Measurements from ENCODE around the gene BEND3.
"Not testable (repeated sequence)": the region's sequence is repeated elsewhere in the genome, so short reads cannot be mapped to it uniquely, and the experiment has no call there.

Gene BEND3

DNA sequence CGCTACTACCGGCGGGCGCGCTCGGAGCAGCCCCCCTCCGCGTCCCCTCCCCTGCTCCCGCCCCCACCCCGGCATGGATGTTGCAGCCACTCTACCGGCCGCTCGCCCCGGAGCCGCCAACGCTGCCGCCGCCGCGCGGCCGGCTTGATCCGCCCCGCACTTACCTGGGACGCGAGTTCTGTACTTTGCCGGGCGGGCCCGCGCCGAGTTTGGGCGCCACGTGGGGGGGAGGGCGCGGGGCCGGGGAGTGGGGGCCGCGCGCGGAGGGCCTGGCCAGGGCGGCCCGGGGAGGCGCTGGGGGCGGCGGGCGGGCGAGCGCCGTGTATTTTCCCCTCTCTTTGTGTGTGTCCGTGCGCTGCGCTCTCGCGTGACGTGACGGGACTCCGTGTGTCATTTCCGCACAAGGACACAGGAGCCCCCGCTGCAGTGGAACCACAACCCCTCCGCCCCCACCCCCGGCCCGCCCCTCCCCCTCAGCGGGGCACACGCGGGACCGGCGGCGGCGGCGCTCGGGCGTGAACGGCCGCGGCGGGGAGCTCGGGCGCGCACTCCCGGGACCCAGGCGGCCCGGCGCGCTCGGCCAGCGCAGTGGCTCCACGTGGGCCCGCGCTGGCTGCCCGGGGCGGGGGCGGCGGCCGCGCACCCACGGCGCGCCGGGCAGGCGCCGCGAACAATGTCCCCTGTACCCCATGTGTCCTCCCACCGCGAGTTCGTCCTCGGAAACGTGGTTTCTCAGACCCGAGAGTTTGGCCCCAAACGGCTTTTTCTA is at the start of gene BEND3:
Gene BEND3 (minus strand): TSS at position 590 of the 769 bp plus-strand sequence. CDS start 16,230 bp downstream, outside the sequence.
- no peak for DNase-seq (ENCODE audit: low read depth)

DNA sequence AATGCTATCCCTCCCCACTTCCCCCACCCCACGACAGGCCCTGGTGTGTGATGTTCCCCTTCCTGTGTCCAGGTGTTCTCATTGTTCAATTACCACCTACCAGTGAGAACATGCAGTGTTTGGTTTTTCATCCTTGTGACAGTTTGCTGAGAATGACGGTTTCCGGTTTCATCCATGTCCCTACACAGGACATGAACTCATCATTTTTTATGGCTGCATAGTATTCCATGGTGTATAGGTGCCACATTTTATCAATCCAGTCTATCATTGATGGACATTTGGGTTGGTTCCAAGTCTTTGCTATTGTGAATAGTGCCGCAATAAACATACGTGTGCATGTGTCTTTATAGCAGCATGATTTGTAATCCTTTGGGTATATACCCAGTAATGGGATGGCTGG is 49.0 kb upstream of the BEND3 start:
- not testable (repeated sequence) for DNase-seq (ENCODE audit: low read depth)

DNA sequence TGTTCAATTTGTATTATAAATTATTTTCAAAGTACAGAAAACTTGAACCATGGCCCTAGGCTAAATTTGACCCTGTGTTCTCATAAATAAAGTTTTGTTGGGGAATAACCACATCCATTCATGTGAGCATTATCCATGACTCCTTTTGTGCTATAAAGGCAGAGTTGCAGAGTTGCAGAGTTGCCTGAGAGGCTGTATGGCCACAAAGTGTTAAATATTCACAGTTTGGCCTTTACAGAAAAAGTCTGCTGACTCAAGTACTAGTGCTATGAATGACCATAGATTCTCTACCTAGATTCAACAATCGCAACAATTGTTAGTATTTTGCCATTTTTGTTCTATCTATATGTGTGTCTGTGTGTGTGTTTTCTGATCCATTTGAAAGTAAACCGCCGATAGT is 46.2 kb upstream of the BEND3 start:
- DNase-seq (ENCODE audit: low read depth), result no peak

DNA sequence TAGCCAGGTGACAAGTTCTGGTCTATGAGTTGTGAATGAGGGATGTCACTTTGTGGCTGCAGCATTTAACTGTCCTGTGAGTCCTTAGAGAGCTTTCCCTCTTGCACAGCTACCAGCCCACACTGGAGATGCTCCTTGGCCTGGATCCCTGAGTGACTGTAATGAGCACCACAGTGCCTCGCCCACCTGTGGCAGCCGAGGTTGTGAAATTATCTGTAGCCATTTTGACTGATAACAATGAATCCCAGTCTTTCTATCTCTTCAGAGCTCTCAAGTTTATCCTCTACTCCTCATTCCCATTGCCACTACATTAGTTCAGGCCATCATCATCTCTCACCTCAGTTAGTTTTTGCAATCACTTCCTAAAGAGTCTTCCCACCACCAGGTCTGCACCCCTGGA is 41.3 kb upstream of the BEND3 start:
- DNase-seq (ENCODE audit: low read depth), result no peak

DNA sequence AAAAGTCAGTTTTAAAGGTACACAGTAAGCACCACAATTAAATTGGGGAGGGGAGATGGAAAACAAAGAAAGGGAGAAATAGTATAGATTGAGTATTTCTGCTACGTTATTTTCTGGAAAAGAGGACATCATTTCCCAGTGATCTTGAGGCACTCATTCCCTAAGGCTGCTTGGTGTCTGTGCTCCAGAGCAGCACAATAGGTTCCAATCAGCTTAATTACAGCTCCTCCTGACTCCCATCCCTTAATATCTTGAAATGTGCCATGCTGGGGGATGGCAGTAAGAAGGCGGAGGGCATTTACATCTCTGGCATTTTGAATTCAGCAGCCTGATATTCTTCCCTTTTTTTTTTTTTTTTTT is 39.5 kb upstream of the BEND3 start:
- no peak for DNase-seq (ENCODE audit: low read depth)

DNA sequence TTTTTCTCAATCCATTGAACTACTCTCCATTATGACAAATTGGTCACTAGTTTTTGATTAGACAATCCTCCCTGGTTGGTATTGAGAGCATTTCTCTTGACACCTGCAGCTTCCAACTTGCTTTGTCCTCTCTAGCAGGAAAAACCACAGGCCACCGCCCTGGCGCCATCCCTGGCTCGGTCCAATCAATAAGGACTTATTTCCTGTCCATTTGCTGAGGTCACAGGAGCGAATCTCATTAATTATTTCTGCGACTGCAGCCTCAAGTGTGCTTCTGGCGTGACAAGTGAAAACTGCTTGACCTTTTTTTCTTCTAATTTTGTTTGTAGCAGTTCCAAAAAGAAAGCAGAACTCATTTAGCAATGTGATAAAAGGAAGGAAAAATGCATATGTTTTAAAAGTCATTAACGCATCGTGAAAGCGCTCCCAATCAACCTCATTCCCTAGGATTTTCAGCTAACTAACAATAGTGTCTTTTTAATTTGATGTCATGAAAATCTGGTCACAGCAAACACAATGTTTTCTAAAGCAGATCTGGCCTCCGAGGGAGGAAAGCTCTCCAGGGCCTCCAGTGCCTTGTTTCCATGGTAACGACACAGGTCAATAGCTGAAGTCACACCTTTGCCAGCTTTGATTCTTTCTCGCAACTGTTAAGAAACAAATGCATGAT is 39.0 kb upstream of the BEND3 start:
- no peak for DNase-seq (ENCODE audit: low read depth)

DNA sequence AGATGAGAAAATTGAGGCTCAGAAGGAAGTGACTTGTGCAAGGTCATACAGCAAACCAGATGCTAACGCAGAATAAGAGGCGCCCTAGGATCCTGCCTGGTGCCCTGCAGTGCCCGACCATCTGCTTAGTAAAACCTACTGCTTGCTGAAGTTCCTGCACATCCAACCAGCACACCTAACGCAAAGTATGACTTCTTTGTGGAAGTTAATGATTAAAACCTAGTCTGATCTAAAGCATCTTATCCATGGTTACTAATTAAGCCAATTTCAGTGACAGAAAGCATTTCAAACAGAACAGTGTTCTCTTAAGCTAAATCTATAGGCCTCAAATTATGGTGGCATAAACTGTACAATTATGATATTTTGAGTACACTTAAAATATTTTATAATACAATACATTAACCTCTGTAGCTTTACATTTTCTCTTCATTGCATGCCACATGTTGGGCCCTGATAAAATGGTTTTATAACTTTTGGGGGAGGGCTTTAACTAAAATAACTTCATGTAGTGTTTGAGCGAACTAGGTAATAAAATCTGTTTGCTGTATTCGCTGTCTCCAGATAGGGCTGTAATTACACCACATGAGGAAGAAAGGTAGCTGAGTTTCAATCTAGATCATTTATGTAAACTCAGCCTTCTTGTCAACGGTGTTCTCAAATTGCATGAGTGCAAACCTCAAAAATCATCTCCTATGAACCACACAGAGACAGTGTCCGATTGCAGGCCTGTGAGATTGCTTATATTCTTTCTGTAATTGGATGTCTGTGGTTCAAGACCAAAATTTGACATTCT is 37.5 kb upstream of the BEND3 start:
- no peak for DNase-seq (ENCODE audit: low read depth)

DNA sequence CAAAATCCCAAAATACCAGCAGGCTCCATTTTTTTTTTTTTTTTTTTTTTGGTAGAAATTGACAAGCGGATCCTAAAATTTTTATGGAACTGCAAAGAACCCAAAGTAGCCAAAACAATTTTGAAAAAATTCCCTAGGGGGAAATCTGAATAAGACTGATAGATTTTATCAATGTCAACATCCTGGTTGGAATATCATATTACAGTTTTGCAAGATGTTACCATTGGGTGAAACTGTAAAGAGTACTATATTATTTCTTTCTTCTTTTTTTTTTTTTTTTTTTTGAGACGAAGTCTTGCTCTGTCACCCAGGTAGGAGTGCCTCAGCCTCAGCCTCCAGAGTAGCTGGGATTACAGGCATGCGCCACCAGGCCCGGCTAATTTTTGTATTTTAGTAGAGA is 29.4 kb upstream of the BEND3 start:
- no peak for DNase-seq (ENCODE audit: low read depth)

DNA sequence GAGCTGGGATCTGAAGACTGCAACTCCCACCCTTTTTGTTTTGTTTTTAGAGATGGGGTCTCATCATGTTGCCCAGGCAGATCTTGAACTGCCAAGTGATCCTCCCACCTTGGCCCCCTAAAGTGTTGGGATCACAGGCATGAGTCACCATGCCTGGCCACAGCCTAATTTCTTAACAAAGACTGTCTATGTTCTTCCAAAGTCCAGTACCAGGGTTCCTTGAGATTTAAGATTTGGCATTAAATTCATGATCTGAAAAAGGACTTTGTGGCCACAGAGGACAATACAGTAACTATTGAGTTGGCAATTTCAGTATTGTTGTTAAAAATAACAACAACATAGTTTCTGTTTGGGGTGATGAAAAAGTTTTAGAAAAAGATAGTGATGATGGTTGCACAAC is 28.7 kb upstream of the BEND3 start:
- no peak for DNase-seq (ENCODE audit: low read depth)

DNA sequence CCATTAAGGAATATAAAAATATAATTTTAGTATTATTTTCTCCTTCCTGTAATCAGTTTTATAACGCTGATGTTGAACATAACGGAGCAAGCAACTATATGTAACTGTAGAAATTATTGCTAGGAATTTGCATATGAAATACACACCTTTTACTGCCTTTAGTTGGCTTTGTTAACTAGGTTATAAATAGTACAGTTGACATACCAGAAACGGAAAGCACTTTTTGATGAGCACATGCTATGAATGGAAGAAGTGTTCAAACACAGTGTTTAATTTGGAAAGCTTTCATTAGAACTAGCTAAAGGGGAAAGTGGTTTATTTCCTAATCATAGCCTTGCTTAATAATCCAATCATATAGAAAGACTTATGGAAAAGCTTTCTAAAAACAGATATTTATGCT is 25.3 kb upstream of the BEND3 start:
- DNase-seq (ENCODE audit: low read depth), result no peak

DNA sequence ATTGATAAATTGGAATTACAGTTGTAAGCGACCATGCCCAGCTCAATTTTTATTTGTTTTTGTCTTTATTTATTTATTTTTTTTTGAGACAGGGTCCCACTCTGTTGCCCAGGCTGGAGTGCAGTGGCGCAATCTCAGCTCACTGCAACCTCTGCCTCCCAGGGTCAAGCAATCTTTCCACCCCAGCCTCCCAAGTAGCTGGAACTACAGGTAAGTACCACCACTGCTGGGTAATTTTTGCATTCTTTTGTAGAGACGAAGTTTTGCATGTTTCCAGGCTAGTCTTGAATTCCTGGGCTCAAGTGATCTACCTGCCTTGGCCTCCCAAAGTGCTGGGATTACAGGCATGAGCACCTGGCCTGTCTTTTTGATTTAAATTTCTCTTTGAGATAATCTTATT is 21.0 kb upstream of the BEND3 start:
- not testable (repeated sequence) for DNase-seq (ENCODE audit: low read depth)

DNA sequence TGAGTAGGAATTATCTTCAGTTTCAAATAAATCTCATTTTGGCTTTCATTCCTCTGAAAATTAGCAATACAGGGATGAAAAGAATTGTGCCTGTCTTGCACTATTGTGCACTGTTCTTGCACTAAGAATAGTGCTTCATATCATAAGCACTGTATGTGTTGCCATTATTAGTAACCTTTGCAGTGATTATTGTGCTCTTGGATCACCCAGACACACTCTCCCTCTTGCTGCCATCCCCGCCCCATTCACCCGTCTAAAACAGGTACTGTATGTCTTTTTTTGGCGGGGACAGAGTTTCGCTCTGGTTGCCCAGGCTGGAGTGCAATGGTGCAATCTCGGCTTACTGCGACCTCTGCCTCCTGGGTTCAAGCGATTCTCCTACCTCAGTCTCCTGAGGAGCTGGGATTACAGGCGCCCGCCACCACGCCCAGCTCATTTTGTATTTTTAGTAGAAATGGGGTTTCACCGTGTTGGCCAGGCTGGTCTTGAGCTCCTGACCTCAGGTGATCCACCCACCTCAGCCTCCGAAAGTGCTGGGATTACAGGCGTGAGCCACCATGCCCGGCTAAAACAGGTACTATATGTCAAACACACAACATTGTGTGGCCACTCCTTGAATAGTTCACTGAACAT is 19.8 kb upstream of the BEND3 start:
- DNase-seq (ENCODE audit: low read depth), result not testable (repeated sequence)

DNA sequence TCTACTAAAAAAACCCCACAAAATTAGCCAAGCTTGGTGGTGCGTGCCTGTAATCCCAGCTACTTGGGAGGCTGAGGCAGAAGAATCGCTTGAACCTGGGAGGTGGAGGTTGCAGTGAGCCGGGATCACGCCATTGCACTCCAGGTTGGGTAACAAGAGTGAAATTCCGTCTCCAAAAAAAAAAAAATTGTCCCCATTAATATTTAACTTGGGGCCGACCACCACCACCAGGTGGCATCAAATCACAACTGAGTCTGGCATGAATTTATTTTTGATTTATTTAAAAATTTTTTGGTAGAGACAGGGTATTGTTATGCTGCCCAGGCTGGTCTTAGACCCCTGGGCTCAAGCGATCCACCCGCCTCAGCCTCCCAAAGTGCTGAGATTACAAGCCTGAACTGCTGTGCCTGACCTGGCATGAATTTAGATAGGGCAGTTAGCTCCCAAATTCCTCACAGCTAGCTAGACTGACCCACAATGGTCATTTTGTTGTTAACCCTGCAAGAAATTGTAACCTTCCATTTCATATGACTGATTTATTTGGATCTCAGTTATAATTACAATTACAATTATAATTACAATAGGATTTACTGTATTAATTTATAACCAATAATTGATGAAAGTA is 17.1 kb upstream of the BEND3 start:
- no peak for DNase-seq (ENCODE audit: low read depth)

DNA sequence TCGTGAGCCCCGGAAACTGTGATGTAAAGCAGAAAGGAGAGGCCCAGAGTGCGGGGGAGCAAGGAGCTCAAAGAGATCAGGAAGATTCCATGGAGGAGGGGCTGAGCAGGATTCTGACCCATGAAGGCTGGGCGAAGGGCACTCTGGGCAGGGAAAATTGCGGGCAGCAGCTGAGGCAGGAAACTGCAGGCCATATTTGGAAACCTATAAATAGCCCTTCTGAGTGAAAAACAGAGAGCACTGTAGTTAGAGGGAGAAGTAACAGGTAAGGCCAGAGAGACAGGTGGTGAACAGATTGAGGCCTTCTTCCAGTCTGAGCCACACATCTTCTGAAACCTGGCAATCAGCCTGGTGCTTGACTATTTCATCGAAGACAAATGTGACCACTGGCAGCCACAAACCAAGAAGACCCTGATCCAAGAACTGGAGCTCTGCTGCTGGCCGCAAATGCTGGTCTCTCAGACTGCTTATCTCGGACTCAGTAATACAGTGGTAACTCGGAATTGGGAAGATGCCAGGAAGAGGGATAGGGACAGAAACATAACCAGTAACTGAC is 14.1 kb upstream of the BEND3 start:
- DNase-seq (ENCODE audit: low read depth), result no peak

DNA sequence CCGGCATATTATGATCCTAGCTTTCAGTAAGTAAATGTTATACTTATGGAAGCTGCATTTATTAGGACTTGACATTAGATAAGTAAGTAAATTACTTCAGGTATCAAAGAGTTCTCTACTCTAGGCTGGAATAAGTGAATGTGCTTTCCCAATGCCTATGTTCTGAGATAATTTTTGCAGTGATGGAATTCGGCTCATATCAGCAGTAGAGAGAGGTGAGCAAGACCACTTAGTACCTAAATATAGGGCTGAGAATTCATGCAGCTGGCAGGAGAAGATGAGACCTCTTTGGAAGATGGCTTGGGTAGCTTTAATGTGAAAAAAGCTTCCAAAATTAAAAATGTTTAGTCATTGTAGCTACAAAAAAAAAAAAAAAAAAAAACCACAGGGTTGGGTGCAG is 13.3 kb upstream of the BEND3 start:
- DNase-seq (ENCODE audit: low read depth), result no peak

DNA sequence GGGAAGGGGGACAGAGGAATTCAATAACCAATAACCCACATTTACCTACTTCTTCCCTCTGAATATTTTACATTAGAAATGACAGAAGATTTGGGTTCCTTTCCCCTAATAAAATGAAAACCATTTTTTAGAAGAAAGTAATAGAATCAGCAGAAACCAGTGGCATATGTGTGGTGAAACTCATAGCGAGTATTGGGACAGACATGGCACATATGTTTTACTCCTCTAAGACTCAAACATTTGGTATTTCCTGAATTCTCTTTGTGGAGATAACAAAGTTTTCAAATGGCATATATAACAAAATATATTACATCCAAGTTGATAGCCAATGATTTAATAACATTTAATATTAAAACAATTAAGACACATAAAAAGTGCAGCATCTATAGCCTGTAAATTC is 12.9 kb upstream of the BEND3 start:
- no peak for DNase-seq (ENCODE audit: low read depth)

DNA sequence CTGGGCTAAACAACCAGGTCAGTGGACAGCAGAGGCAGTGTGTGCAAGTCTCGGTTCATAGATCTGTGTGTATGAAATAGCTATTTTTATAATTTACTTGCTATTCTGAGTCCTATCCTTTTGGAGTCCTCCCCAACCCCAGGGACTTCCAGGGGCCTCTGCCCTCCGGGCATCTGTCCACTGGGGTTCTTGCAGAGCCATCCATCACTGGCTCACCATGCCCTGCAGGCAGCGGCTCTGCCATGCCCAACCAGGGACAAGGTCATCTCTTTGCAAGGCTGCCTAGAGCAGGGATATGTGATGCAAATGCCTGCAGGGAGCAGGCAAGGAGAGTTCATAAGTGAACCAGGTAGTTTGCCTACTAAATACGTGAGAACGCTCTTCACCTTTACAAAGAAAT is 10.5 kb upstream of the BEND3 start:
- no peak for DNase-seq (ENCODE audit: low read depth)

DNA sequence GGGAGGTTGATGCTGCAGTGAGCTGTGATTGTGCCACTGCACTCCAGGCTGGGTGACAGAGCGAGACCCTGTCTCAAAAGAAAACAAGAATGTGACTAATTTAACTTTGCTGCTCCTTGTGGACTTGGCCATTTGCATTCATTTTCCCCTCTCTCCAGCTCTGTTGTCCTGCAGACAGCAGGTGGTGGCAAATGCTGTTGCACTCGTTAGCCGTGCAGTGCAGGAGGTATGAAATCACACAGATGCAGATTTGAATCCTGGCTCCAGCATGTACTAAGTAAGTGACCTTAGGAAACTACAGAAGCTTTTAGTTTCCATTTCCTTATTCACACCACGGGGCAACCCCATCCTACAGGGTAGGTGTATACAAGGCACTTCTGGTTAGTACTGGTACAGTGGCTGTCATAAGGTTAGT is 9.6 kb upstream of the BEND3 start:
- DNase-seq (ENCODE audit: low read depth), result no peak

DNA sequence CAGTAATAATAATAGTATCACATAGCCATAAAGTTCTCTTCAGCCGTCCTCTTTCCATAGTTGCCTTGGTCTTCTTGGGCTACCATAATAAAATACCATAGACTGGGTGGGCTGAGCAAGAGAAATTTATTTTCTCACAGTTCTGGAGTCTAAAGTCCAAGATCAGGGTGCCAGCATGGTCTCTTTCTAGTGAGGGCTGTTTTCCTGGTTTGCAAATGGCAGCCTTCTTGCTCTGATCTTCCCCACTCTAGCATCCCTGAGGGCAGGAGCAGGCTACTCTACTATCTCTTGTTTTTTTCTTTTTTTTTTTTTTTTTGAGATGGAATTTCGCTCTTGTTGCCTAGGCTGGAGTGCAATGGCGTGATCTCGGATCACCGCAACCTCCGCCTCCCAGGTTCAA is 8.2 kb upstream of the BEND3 start:
- DNase-seq (ENCODE audit: low read depth), result no peak

DNA sequence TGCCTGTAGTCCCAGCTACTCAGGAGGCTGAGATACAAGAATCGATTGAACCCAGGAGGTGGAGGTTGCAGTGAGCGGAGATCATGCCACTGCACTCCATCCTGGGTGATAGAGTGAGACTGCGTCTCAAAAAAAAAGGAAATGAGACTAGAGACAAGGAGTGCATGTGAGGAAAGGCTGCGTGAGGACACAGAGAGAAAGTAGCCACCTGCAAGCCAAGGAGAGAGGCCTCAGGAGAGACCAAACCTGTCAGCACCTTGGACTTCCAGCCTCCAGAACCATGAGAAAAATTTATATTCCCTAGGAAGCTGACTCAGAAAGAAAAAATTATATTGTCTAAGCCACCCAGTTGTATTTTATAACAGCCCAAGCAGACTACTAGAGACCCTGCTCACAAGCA is 7.4 kb upstream of the BEND3 start:
- DNase-seq (ENCODE audit: low read depth), result no peak

DNA sequence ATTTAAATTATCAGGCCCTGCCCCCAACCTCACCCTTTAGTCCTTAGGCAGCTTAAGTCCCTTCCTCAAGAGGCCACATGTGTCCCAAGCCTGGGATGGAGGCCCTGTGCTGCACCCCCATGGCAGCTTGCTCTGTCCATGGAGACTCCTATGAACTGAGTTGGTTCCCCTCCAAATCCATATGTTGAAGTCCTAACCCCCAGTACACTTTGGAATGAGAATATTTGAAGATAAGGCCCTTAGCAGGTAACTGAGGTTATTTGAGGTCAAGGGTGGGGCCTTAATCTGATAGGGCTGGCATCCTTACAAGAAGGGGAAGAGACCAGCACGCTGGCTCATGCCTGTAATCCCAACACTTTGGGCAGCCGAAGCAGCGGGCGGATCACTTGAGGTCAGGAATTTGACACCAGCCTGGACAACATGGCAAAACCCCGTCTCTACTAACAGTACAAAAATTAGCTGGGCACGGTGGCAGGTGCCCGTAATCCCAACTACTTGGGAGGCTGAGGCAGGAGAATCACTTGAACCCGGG is 6.7 kb upstream of the BEND3 start:
- no peak for DNase-seq (ENCODE audit: low read depth)

DNA sequence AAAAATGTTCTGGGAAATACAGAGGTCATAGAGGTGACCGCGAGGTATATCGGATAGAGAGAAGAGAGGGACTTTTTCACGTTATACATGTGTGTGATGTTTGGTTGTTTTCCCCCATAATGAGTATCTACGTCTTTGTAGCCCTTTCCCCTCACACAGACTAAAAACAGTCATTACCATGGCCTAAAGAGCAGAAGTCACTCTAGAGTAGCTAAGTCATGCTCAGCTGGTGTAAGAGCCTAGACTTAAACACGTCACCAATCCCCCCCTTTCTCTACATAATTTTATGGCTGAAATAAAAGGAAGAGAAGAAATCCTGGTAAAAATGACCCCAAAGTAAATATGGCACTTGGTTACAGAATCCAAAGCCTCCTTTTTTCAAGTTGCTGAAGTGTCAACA is 6.0 kb upstream of the BEND3 start:
- DNase-seq (ENCODE audit: low read depth), result no peak

All from GM04503 (cell line).